Activated CD4-positive, alpha-beta T cell treated with anti-CD3 and anti-CD28 coated beads for 36 hours (primary cell): ENCODE measurements around the gene GFI1. TPM values are rescaled to one million over a fixed set of nuclear protein-coding genes. Genes with fewer than 3 reads are reported as not detected.
"Not testable (repeated sequence)": the region's sequence is repeated elsewhere in the genome, so short reads cannot be mapped to it uniquely, and the experiment has no call there.

ENCODE experiments used
- ATAC-seq: fragments of 200-7000 bp; cut with Tn5 transposase; one replicate; pipeline ENCODE4 v1.10.0; 2021; ENCODE audit warnings: mild to moderate bottlenecking, moderate library complexity
- CTCF ChIA-PET: fragments of 350-600 bp; sonication (Branson Sonifier 250); formaldehyde crosslinking; loops from one replicate; lab custom pipeline; 2021; ENCODE audit warnings: antibody characterized with exemption; lab: Charles Lee
- POLR2A ChIA-PET: fragments of 350-600 bp; sonication (Branson Sonifier 250); formaldehyde crosslinking; loops from one replicate; lab custom pipeline; 2021; ENCODE audit warnings: antibody characterized with exemption, inconsistent platforms; lab: Charles Lee
- DNase-seq: peaks from one replicate; pipeline ENCODE4 v3.0.0-alpha.2; 2020
- H3K27ac Mint-ChIP-seq: one replicate; pipeline ENCODE4 v1.8.0; 2021; ENCODE audit warnings: mixed read lengths
- H3K27me3 Mint-ChIP-seq: one replicate; pipeline ENCODE4 v1.8.0; 2021; ENCODE audit warnings: mixed read lengths
- H3K36me3 Mint-ChIP-seq: one replicate; pipeline ENCODE4 v1.8.0; 2021; ENCODE audit warnings: low read depth, mixed read lengths
- H3K4me1 Mint-ChIP-seq: one replicate; pipeline ENCODE4 v1.8.0; 2021; ENCODE audit warnings: mixed read lengths
- H3K4me3 Mint-ChIP-seq: one replicate; pipeline ENCODE4 v1.8.0; 2021; ENCODE audit warnings: mild to moderate bottlenecking, moderate library complexity, mixed read lengths
- H3K9me3 Mint-ChIP-seq: one replicate; pipeline ENCODE4 v1.8.0; 2021; ENCODE audit warnings: low read depth, mixed read lengths
- intact Hi-C, 2 experiments: fragments of 100-400 bp; cut with DNase I in 1 of 2; cut with micrococcal nuclease in 1 of 2; formaldehyde crosslinking; loops; one replicate each; pipeline versions ENCODE4 v1.14.2 to v1.15.1; 2022 to 2024; cut with DNase I, micrococcal nuclease
- total RNA-seq, 2 experiments: library from RNA; stranded (reverse); gene quantifications; one replicate each; pipeline ENCODE4 v1.2.3, GENCODE V29; 2021

Gene GFI1
- total RNA-seq = 10 to 100 TPM; 47.7 to 53.7 TPM

GRCh38 chr1:92486251-92487077 lies at the start of gene GFI1:
GFI1 (minus strand) TSS chr1:92486925; CDS start chr1:92483487, 3,438 bp downstream.
- H3K36me3 Mint-ChIP-seq = peaks cover 37% of the 10 kb centered on the region
- no peaks in the 10 kb centered on the region for H3K9me3 Mint-ChIP-seq
- H3K27me3 Mint-ChIP-seq = no peaks in the 10 kb centered on the region
- ChIA-PET CTCF (interaction anchor here (0.6 to 5.9 kb wide), 22 partner anchors 12 to 474 kb away, joined by 3 to 42 read pairs (median 3); partner anchors contain the start of gene GLMN), POLR2A (interaction anchor here (0.6 to 6.3 kb wide), 8 partner anchors 11 to 186 kb away, joined by 3 to 101 read pairs (median 6); no protein-coding TSS in a partner anchor)
- intact Hi-C loops = loop anchor here (1.0 to 10.0 kb wide), 10 partner anchors 16 to 932 kb away; partner anchors contain the start of genes DIPK1A (in 1 of the 2), MTF2 (in 1 of the 2) and RPL5 (in 1 of the 2)
- peak; percentile 90 for DNase-seq
- peak; percentile 51 for ATAC-seq
- peak within 1 kb of the TSS; percentile 98 for H3K4me3 Mint-ChIP-seq
- peaks cover 28% of the 10 kb centered on the region for H3K4me1 Mint-ChIP-seq
- H3K27ac Mint-ChIP-seq = peak within 1 kb of the TSS; percentile 88

GRCh38 chr1:92532371-92532770 lies 45.6 kb upstream of the GFI1 start:
- POLR2A ChIA-PET, H3K27me3 Mint-ChIP-seq, ATAC-seq, DNase-seq, intact Hi-C loops: not testable (repeated sequence)
- Mint-ChIP-seq H3K36me3 (peaks cover 74% of the 10 kb centered on the region), H3K4me3 (peak overlapping the region; percentile 60), H3K4me1 (peaks cover 71% of the 10 kb centered on the region), H3K9me3 (peaks cover 10% of the 10 kb centered on the region), H3K27ac (peak overlapping the region; percentile 98)
- CTCF ChIA-PET = interaction anchor here (1.9 kb wide), 1 partner anchor 44 kb away, joined by 4 read pairs; no protein-coding TSS in a partner anchor

- H3K9me3 Mint-ChIP-seq = peaks cover 10% of the 10 kb centered on the region
- H3K27me3 Mint-ChIP-seq, ATAC-seq, DNase-seq, POLR2A ChIA-PET, intact Hi-C loops: not testable (repeated sequence)
- peak overlapping the region; percentile 60 for H3K4me3 Mint-ChIP-seq
- peaks cover 77% of the 10 kb centered on the region for H3K36me3 Mint-ChIP-seq
- CTCF ChIA-PET = interaction anchor here (1.1 to 1.9 kb wide), 2 partner anchors 22 to 44 kb away, joined by 3 to 4 read pairs; no protein-coding TSS in a partner anchor
- H3K27ac Mint-ChIP-seq = peak overlapping the region; percentile 98
- peaks cover 70% of the 10 kb centered on the region for H3K4me1 Mint-ChIP-seq
Measured at GRCh38 chr1:92531939-92532338, 45.2 kb upstream of the GFI1 start.

GRCh38 chr1:92527670-92528069 lies 40.9 kb upstream of the GFI1 start:
- Mint-ChIP-seq H3K36me3 (peaks cover 63% of the 10 kb centered on the region), H3K27ac (no peak overlapping the region), H3K9me3 (peaks cover 7% of the 10 kb centered on the region), H3K4me3 (no peak overlapping the region), H3K4me1 (peaks cover 33% of the 10 kb centered on the region), H3K27me3 (no peaks in the 10 kb centered on the region)
- no peak for ATAC-seq
- DNase-seq = no peak
- ChIA-PET POLR2A (no interaction called here), CTCF (interaction anchor here (1.3 kb wide), 1 partner anchor 44 kb away, joined by 3 read pairs; no protein-coding TSS in a partner anchor)
- intact Hi-C loops = no loop called here

GRCh38 chr1:92524944-92525590 lies 38.3 kb upstream of the GFI1 start:
- DNase-seq, POLR2A ChIA-PET, H3K4me3 Mint-ChIP-seq, intact Hi-C loops, H3K9me3 Mint-ChIP-seq, H3K27ac Mint-ChIP-seq, H3K27me3 Mint-ChIP-seq: not testable (repeated sequence)
- CTCF ChIA-PET = interaction anchor here (0.5 to 1.3 kb wide), 4 partner anchors 9 to 59 kb away, joined by 3 to 4 read pairs (median 4); no protein-coding TSS in a partner anchor
- peak; percentile 23 for ATAC-seq
- peaks cover 11% of the 10 kb centered on the region for H3K4me1 Mint-ChIP-seq
- peaks cover 49% of the 10 kb centered on the region for H3K36me3 Mint-ChIP-seq

GRCh38 chr1:92519043-92519442 lies 32.3 kb upstream of the GFI1 start:
- H3K4me3 Mint-ChIP-seq = no peak overlapping the region
- ATAC-seq (no peak), DNase-seq (no peak)
- no peak overlapping the region for H3K27ac Mint-ChIP-seq
- no peaks in the 10 kb centered on the region for H3K9me3 Mint-ChIP-seq
- no peaks in the 10 kb centered on the region for H3K27me3 Mint-ChIP-seq
- H3K4me1 Mint-ChIP-seq = peaks cover 26% of the 10 kb centered on the region
- ChIA-PET CTCF (no interaction called here), POLR2A (no interaction called here)
- H3K36me3 Mint-ChIP-seq = peaks cover 61% of the 10 kb centered on the region
- intact Hi-C loops = loop anchor here in 1 of 2 experiments (2.0 kb wide), 1 partner anchor 14 kb away; no protein-coding TSS in a partner anchor

- DNase-seq (no peak), ATAC-seq (no peak)
- Mint-ChIP-seq H3K27ac (peak overlapping the region; percentile 28), H3K4me1 (peaks cover 26% of the 10 kb centered on the region), H3K36me3 (peaks cover 65% of the 10 kb centered on the region), H3K4me3 (no peak overlapping the region), H3K9me3 (no peaks in the 10 kb centered on the region), H3K27me3 (no peaks in the 10 kb centered on the region)
- ChIA-PET POLR2A (no interaction called here), CTCF (interaction anchor here (0.6 to 1.1 kb wide), 3 partner anchors 9 to 26 kb away, joined by 3 to 4 read pairs (median 3); no protein-coding TSS in a partner anchor)
- intact Hi-C loops = no loop called here
Measured at GRCh38 chr1:92516574-92516973, 29.8 kb upstream of the GFI1 start.

GRCh38 chr1:92515796-92516201 lies 29.1 kb upstream of the GFI1 start:
- Mint-ChIP-seq H3K4me3 (no peak overlapping the region), H3K4me1 (peaks cover 26% of the 10 kb centered on the region), H3K27ac (peak overlapping the region; percentile 28), H3K36me3 (peaks cover 69% of the 10 kb centered on the region), H3K9me3 (no peaks in the 10 kb centered on the region), H3K27me3 (no peaks in the 10 kb centered on the region)
- ATAC-seq (no peak), DNase-seq (no peak)
- POLR2A ChIA-PET = no interaction called here
- intact Hi-C loops = no loop called here
- CTCF ChIA-PET = interaction anchor here (0.6 to 1.1 kb wide), 3 partner anchors 10 to 27 kb away, joined by 3 to 4 read pairs (median 3); no protein-coding TSS in a partner anchor

- intact Hi-C loops = no loop called here
- POLR2A ChIA-PET = interaction anchor here (0.6 kb wide), 1 partner anchor 606 kb away, joined by 4 read pairs; no protein-coding TSS in a partner anchor
- Mint-ChIP-seq H3K4me3 (no peak overlapping the region), H3K27me3 (no peaks in the 10 kb centered on the region), H3K36me3 (peaks cover 59% of the 10 kb centered on the region), H3K4me1 (peaks cover 14% of the 10 kb centered on the region), H3K9me3 (no peaks in the 10 kb centered on the region), H3K27ac (no peak overlapping the region)
- CTCF ChIA-PET = interaction anchor here (0.7 kb wide), 1 partner anchor 438 kb away, joined by 3 read pairs; no protein-coding TSS in a partner anchor
- ATAC-seq = no peak
- no peak for DNase-seq
Measured at GRCh38 chr1:92511541-92511940, 24.8 kb upstream of the GFI1 start.

- Mint-ChIP-seq H3K36me3 (peaks cover 46% of the 10 kb centered on the region), H3K4me3 (no peak overlapping the region), H3K27ac (no peak overlapping the region), H3K9me3 (no peaks in the 10 kb centered on the region), H3K4me1 (peaks cover 9% of the 10 kb centered on the region), H3K27me3 (no peaks in the 10 kb centered on the region)
- POLR2A ChIA-PET = no interaction called here
- CTCF ChIA-PET = no interaction called here
- DNase-seq = no peak
- intact Hi-C loops = no loop called here
- ATAC-seq = no peak
Measured at GRCh38 chr1:92509619-92510018, 22.9 kb upstream of the GFI1 start.
